Measurements from ENCODE around the gene HSDL1.
"Not testable (repeated sequence)": the region's sequence is repeated elsewhere in the genome, so short reads cannot be mapped to it uniquely, and the experiment has no call there.

HSDL1 gene

DNA sequence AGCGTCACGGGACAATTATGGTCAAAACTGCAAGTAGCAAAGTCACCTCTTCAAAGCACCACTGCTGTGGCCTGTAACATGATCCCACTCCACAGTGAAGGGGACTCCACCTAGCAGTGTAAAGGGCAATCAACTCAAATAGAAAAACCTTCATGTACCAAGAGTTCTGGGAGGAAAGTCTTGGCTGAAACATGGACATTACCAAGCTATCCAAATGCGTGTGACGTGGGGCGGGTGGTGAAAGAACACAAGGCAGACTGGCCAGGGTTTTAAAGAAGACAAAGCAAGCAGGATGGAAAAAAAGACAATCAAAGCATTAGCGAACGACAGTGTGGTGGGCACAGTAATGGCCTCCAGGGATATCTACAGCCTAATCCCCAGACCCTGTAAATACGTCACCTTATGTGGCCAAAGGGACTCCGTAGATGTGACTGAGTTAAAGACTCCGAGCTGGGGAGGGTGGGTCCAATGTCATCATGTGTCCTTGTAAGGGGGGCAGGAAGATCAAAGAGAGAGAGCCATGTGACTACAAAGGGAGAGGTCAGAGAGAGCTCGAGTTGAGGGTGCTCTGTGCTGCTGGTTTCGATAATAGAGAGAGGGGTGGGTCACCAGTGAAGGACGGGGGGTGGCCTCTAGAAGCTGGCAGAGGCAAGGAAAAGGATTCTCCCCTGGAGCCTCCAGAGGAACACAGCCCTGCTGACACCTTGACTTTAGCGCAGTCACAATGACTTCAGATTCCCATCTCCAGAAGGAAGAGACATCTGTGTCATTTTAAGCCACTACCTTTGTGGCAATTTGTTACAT lies 6.0 kb downstream of the HSDL1 start:
- DNase-seq (ENCODE audit: low spot score): no peak

DNA sequence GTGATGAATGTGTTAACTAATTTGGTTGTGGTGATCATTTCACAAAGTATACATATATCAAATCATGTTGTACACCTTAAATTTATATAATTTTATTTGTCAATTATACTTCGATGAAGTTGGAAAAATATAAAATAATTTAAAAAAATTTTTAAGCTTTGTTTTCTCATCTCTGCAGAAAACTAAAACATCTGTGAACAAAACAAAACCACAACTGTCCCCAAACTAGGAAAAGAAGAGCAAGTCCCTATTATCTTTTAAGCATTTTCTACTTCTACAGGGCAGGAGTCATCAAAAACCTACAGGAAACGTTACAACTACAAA lies 6.5 kb downstream of the HSDL1 start:
- DNase-seq (ENCODE audit: low spot score): no peak

DNA sequence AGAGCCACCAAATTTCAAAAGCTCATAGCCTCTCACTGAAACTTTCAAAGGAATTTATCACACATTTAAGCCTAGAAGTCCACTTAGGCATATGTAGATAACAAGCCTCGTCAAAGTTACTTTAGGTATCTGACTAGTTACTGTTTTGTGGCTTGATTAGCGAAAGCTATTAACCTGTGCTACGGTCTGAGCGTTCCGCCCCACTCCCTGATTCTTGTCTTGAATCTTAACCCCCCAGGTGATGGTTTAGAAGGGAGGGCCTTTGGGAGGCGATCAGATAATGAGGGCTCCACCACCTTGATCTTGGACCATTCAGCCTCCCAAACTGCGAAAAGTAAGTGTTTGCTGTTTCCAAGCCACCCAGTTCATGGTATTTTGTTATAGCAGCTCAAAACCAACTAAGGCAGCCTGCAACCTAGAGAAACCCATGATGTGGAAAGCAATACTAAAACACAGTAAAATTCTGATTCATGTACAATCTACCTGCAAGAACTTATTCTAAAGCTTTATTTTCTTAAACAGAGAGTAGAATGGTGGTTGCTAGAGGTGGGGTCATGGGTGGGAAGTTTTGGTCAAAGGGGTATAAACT lies 7.1 kb downstream of the HSDL1 start:
- DNase-seq (ENCODE audit: low spot score): no peak

DNA sequence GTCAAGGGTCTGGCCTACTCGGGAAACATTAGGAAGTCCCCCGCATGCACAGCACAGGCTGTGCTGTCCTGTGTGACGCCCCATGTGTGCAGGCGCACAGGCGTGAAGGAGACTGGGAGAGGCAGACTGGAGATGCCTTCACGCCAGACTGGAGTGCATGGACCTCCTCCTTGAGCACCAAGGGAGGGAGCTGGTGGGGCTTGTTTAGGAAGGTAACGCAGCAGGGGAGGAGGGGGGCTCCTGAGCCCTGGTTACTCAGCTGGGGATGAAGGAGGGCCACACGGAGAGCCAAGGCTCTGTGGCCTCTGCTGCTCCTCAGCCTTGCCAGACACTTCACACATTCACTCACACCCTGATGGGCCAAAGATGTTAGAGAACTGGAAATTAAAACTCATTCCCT lies 7.7 kb downstream of the HSDL1 start:
- DNase-seq (ENCODE audit: low spot score): no peak

DNA sequence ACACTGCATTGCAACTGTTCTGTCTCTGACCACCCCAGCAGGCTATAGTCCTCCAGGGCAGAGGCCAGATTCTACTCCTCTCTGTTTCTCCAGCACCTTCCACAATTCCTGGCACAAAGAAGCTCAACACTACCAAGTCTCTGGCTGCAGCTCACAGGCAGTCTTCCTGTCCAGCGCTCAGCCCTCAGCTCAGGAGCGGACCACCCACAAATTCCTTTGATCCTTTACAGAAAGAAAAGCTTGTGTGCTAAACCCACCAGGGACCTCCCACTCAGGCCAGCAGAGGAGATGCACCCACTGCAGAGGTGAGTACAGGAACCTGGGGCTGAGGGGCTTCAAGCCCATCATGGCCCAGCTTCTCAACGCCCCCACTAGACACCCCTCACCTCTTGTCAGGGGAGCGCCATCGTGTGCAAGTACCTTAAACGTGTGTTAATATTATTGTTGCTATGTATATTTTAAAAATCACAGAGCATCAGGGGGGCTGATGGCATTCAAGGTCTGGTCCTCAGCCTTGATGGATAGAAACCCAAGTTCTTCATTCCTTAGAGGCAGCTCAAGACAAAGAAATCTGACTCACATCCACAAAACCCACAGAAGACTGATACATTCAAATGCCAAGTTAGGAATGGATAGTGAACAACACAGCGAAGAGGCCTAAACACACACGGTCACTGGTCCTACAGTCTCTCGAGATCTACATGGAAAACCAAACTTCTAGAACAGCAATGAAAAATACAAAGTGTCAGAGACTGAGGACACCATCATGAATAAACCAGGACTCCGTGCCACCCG lies 8.4 kb downstream of the HSDL1 start:
- DNase-seq (ENCODE audit: low spot score): no peak

DNA sequence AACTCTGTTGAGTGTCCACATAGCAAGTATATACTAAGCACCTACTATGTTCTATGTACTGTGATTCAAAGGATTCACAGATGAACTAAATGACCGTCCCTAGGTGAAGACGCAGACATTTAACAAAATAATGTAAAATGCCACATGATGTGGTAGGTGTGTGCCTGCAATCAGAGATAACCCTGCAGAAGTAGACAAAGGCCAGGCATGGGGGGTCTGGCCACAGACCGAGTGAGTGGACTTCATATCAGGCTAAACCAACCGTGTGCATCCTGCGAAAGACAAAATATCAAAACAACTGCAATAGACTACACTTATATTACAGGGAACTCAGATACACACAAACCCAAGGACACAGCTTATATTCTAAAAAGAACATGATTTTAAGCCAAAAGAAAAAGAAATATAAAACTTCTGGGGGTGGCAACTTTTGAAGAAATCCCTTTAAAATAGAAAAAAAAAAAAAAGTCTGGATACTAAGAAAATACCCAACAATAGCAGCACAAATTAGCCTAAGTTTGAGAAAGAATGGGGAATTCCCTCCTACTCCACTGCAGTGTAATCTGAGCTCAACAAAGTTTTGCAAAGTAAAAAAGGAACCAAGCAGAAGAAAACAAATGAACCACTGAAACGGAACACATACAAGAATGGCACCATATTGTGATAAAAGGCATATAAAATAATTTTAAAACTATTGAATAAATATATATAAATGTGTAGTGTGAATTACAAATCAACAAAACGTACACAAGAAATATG lies 12.3 kb downstream of the HSDL1 start:
- DNase-seq (ENCODE audit: low spot score): no peak

DNA sequence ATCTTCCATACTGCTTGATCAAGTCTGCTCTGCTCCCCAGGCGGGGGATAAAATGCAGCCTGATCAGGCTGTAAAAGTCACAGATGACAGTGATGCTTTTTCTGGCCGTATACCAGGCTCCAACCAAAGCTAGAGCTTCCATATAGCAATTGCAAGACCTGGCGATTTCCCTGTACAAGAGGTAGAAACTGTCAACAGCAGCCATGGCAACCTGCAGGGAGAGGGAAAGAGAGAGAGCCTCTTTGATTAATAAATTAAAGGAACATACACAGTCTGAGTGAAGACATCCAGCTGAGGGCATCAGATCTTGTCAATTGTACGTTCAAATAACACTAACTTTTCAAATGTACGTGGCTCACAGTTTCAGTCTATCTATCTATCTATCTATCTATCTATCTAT lies 13.9 kb downstream of the HSDL1 start:
- DNase-seq (ENCODE audit: low spot score): no peak

DNA sequence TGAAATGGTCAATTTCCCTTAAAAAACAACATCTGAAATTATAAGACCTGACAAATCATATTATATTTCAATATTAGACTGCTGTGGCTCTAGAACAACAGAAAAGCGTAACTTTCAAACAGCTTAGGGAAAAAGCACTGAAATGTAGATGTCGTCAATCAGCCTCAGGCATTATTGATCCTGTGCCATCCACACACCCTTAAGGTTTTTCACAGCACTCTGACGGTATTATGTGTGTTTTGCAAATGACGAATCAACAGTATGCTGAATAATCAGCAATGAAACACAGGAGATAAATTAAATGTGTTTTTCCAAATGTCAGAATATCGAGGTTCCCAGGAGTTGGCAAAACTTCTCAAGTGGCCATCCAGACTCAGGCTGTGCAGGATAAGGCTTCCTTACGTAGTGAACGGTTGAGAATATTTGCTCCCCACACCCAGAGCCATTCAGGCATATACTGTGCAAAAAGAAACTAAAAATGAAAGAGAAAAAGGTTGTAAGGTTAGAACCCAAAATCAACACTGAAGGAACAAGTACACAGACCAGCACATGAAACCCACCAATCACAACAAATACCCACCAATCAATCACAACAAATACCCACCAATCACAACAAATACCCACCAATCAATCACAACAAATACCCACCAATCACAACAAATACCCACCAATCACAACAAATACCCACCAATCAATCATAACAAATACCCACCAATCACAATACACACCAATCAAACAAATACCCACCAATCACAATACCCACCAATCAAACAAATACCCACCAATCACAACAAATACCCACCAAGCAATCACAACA lies 20.5 kb downstream of the HSDL1 start:
- no peak for DNase-seq (ENCODE audit: low spot score)

DNA sequence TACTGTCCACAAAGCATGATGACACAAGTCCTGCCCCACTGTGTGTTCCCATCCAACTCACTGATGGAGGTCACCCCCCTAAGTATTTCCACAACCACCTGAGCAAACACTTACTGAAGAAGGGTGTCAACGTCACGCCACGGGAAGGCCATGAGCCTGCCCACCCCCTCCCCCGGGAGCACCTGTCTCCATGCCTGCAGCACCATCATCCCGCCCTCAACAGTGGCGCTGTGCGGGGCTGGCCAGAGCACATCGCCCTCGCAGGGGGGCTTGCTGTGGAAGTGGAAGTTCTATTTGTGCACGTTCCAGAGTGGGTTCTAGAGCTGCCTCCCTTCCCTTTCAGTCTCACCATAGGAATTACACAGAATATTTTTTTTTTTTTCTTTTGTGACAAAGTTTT lies 24.0 kb downstream of the HSDL1 start:
- DNase-seq (ENCODE audit: low spot score): no peak

DNA sequence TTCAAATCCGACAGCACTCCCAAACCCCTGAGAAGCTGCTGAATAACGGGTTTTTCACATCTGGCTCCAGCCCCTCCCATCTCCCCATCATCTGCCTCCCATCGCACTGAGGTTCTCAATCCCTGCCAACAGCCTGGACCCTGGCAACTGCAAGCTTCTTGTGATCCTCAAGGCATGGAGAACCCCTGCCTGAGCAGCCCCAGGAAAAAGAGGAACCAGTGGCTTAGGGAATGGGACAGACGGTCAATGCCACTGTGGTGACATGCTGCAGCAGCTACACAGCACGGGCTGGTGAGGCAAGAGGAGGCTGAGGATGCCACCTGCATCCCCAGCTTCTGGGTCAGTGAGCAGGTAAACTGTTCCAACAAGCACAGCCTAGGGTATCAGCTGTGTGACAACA lies 25.0 kb downstream of the HSDL1 start:
- no peak for DNase-seq (ENCODE audit: low spot score)

DNA sequence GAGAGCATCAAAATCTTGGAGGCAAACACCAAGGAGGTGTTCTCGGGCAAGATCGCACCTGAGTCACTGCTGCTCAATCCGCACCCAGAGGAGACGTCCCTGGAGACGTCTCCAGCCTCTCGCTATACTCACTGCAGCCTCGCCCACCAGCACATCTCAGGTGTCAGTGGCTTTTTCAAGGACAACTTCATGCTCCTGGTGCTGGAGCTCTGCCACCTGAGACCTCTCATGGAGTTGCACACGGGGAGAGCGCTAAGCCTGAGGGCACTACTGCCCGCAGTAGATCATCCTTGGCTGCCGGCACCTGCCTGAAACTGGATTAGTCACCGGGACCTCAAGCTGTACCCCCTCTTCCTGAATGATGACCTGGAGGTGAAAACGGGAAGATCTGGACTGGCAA lies 25.6 kb downstream of the HSDL1 start:
- DNase-seq (ENCODE audit: low spot score): no peak

DNA sequence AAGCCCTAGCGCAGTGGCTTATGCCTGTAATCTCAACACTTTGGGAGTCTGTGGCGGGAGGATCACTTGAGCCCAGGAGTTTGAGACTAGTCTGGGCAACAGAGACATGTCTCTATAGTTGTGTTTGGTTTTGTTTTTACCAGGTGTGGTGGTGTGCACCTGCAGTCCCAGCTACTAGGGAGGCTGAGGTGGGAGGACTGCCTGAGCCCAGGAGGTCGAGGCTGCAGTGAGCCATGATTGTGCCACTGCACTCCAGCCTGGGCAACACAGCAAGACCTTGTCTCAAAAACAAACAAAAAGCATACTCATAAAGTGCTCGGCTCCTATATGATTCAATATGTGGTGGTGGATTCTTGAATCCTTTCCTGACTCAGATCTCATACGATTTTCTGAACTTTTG lies 26.7 kb downstream of the HSDL1 start:
- not testable (repeated sequence) for DNase-seq (ENCODE audit: low spot score)

DNA sequence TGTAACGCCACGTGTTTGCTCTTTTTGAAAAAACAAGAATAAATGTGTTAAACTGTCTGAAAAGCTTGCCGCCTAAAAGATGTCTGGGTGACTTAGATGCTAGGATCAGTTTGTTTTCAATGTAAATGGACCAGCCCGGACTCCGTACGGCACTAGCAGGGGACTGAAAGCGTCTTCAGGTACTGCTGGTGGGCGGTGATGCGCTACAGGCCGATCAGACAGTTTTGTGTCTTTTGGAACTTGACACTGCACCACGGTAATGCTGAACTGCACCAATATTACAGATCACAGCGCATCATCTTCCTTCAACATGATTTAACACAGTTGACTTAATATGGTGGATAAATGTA lies 27.5 kb downstream of the HSDL1 start:
- no peak for DNase-seq (ENCODE audit: low spot score)

DNA sequence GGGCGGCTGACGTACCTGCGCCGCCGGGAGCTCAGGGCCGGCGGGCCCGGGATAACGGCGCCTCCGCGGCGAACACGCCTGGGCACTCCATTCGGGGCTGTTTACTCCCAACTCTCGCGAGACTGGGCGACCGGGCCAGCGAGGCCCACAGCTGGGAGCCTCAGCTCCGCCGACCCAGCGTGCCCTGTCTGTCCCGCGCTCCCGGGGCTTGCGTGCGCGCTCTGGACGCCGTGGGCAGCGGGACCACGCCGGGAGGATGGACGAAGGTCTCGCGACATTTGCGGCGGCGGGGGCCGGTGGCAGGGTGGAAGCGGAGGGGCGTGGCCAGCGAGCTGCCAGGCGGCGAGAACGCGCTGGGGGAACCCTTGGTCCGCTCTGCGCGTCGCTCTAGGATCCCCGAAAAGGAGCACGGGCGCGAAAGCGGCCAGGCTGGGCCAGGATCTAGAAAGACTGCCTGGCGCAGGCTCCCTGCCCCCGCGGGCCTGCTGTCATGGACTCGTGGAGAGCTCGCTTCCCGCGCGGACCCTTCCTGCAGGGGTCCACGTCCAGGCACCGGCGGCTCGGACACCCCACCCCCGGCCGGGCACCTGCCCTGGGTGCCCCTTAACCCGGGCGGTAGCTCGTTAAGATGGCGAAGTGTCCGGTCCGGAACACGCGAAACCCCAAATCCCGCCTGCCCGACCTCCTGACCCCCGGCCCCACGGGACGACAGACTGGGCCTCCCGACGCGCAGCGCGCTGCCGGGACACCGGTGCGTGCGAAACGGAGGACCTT lies 28.1 kb downstream of the HSDL1 start, which contains the start of gene MBTPS1:
Gene MBTPS1 (minus strand): TSS at position 223 of the 774 bp plus-strand sequence. CDS start 15,159 bp downstream, outside the sequence.
- DNase-seq (ENCODE audit: low spot score): peak; percentile 97

DNA sequence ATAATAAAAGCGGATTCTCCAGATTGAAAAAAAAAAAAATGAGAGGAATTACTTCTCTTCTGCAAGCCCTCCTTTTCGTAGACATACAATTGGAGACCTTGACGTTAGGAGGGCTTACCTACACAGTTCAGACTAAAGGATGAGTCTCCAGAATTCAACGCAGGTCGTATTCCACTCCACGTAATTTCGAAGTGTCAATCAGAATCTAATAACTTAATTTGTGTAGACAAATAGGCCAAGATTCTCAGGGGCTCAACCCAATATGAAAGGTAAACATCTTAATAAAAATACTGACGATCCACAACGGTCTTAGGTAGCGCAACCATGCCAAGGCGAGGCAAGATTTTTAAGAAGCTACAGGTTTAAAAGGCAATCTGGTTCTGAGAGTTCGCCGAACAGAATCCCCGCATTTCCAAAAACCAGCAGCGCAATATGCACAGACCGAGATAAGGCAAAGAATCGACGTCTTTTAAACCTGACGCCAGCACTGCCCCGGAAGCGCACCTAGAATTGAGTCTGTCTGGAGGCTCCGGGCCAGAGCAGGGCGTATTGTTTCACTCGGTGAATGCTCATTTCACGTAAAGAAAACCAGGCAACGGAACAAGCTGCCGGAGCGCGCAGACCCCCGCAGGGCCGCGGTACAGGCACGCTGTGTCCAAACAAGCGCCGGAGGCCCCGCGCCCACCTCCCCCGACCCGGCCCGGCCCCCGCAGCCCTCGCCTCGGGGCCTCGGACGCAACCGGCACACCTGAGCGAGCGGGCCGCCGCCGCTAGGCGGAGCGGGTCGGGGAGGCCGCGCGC lies 28.9 kb downstream of the HSDL1 start:
- no peak for DNase-seq (ENCODE audit: low spot score)

DNA sequence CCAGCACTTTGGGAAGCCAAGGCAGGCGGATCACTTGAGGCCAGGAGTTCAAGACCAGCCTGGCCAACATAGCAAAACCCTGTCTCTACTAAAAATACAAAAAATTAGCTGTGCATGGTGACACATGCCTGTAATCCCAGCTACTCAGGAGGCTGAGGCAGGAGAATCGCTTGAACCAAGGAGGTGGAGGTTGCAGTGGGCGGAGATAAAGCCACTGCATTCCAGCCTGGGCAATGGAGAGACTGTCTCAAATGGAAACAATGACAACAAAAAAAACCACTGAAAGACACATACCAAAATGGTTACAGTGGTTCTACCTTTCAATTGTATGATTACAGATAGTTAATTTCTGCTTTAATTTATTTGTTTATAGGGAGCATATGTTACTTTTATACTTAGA lies 33.0 kb downstream of the HSDL1 start:
- DNase-seq (ENCODE audit: low spot score): not testable (repeated sequence)

DNA sequence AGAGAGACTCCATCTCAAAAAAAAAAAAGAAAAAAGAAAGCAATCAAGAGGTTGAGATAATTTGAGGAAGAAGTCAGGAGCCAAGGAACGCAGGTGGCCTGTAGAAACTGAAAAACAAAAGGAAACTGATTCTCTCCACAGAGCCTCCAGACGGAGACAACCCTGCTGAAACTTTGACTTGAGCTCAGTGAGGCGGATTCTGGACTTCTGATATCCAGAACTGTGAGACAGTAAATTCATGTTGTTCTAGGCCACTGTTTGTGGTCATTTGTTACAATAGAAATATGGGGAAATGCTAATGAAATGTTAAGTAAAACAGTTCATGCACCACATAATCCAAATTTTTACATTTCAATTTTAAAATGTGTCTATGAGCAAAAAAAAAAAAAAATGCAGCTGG lies 33.5 kb downstream of the HSDL1 start:
- DNase-seq (ENCODE audit: low spot score): no peak

DNA sequence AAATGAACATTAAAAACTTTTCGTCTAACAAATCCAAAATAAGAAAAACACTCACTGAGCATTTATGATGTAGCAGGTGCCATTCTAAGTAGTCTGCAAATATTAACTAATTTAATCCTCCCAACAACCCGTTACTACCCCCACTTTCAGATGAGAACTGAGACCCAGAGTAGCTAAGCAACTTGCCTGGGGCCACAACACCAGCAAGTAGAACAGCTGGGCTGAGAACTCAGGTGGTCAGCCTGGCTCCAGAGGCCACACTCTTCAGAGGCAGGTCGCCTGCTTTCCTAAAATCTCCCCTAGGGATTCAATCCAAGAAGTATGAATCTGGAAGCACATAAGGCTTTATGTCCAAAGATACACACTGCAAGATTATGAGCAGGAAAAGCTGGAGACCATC lies 34.5 kb downstream of the HSDL1 start:
- no peak for DNase-seq (ENCODE audit: low spot score)

DNA sequence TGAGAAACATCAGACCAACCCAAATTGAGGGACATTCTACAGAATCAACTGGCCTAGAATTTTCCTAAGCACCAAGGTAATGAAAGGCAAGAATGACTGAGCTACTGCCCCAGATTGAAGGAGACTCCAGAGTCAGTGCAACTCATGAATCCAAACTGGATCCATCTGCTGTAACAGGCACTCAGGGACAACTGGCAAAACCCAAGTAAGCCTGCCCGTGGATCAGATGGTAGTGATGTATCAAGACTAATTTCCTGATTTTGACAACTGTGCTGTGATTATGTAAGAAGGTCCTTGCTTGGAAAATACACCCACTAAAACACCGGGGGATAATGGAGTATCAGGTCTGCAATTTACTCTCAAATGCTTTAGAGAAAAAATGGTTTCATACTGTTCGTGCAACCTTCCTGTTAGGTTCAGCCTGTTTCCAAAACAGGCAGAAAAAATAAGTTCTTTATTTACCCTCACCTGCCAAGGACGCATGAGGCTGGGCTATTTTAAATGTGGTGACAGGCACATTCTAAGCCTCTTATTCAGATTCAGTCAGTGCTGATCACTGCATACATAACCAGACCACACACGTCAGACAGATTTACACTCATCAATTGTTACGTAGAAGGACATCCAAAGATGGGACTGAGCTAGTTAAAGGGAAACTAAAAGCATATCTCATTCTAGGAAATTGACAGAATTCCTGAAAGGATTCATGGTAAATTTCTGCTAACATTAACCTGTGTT lies 35.2 kb downstream of the HSDL1 start:
- no peak for DNase-seq (ENCODE audit: low spot score)
